ENCODE measurements around the gene RANBP1.

DNA sequence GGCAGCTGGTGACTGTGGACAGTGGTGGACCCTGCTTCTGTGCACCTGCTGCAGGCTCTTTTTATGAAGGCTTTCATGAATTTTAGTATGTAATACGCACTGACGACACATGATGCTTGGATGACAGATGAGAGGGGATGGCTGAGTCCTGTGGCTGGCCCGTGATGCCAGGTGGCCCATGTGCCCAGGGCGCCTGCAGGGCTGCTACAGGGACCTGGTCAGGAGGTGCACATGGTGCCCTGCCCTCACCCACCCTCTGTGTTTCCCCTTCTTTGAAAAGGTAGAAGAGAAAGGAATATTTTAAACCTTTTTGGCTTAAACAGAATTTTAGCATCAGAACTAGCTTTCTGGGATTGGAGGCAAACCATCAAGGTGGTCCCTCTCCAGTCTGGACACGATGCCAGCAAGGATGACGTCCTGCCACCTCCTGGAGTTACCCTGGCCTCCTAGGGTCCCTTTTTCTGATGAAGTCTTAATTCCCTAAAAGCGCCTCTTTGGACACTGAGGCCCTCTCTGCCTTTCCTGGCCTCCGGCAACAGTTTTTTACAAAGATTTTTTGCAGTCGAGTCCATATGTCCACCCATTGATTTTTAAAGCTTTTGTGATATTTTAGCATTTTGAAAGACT lies 5.4 kb upstream of the RANBP1 start:
- TF ChIP-seq, protein P1, sequence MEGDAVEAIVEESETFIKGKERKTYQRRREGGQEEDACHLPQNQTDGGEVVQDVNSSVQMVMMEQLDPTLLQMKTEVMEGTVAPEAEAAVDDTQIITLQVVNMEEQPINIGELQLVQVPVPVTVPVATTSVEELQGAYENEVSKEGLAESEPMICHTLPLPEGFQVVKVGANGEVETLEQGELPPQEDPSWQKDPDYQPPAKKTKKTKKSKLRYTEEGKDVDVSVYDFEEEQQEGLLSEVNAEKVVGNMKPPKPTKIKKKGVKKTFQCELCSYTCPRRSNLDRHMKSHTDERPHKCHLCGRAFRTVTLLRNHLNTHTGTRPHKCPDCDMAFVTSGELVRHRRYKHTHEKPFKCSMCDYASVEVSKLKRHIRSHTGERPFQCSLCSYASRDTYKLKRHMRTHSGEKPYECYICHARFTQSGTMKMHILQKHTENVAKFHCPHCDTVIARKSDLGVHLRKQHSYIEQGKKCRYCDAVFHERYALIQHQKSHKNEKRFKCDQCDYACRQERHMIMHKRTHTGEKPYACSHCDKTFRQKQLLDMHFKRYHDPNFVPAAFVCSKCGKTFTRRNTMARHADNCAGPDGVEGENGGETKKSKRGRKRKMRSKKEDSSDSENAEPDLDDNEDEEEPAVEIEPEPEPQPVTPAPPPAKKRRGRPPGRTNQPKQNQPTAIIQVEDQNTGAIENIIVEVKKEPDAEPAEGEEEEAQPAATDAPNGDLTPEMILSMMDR (conservative IDR thresholded peaks at IDR 0.05; ENCODE audit: low read depth, low read length) = no peak
- no peak for TF ChIP-seq CEBPB (IDR thresholded peaks at IDR 0.05; ENCODE audit: low read depth, low read length)
- TF ChIP-seq POLR2A (IDR thresholded peaks at IDR 0.05; ENCODE audit: low read depth, low read length) = no peak
- TF ChIP-seq RCOR1 (IDR thresholded peaks at IDR 0.05; ENCODE audit: insufficient replicate concordance, low read length) = no peak
- no peak for TF ChIP-seq RAD21 (IDR thresholded peaks at IDR 0.05; ENCODE audit: low read length)
- no peak for TF ChIP-seq RFX5 (IDR thresholded peaks at IDR 0.05; ENCODE audit: low read depth, low read length)
- TF ChIP-seq MAFK (IDR thresholded peaks at IDR 0.05; ENCODE audit: low read depth, low read length) = no peak
- TF ChIP-seq, protein P2, sequence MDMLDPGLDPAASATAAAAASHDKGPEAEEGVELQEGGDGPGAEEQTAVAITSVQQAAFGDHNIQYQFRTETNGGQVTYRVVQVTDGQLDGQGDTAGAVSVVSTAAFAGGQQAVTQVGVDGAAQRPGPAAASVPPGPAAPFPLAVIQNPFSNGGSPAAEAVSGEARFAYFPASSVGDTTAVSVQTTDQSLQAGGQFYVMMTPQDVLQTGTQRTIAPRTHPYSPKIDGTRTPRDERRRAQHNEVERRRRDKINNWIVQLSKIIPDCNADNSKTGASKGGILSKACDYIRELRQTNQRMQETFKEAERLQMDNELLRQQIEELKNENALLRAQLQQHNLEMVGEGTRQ (IDR thresholded peaks at IDR 0.05; ENCODE audit: low read depth, low read length) = no peak
- no peak for TF ChIP-seq MAZ (IDR thresholded peaks at IDR 0.05; ENCODE audit: borderline replicate concordance, low read depth, low read length)
- no peak for TF ChIP-seq SMC3 (IDR thresholded peaks at IDR 0.05; ENCODE audit: low read depth, low read length)
- no peak for TF ChIP-seq MXI1 (IDR thresholded peaks at IDR 0.05; ENCODE audit: borderline replicate concordance, low read depth, low read length)
- TF ChIP-seq CHD1 (IDR thresholded peaks at IDR 0.05; ENCODE audit: low read depth, low read length) = no peak
- TF ChIP-seq BHLHE40 (IDR thresholded peaks at IDR 0.05; ENCODE audit: low read depth, low read length) = no peak
- TF ChIP-seq, protein P3, sequence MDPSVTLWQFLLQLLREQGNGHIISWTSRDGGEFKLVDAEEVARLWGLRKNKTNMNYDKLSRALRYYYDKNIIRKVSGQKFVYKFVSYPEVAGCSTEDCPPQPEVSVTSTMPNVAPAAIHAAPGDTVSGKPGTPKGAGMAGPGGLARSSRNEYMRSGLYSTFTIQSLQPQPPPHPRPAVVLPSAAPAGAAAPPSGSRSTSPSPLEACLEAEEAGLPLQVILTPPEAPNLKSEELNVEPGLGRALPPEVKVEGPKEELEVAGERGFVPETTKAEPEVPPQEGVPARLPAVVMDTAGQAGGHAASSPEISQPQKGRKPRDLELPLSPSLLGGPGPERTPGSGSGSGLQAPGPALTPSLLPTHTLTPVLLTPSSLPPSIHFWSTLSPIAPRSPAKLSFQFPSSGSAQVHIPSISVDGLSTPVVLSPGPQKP (IDR thresholded peaks at IDR 0.05; ENCODE audit: borderline replicate concordance, low read depth, low read length) = no peak

Measured in IMR-90 (cell line).